CD4-positive, alpha-beta T cell (primary cell): Measurements from ENCODE around the gene URB1. TPM values are rescaled to one million over a fixed set of nuclear protein-coding genes. Genes with fewer than 3 reads are reported as not detected.

Experiments used
- ATAC-seq: fragments of 200-7000 bp; cut with Tn5 transposase; one replicate; pipeline ENCODE4 v1.10.0; 2022; ENCODE audit warnings: mild to moderate bottlenecking; ENCODE audit not compliant: poor library complexity
- CTCF ChIA-PET: fragments of 350-600 bp; sonication (Branson Sonifier 250); formaldehyde crosslinking; loops from one replicate; lab custom pipeline; 2021; ENCODE audit warnings: antibody characterized with exemption, inconsistent platforms; lab: Charles Lee
- POLR2A ChIA-PET: fragments of 350-600 bp; sonication (Branson Sonifier 250); formaldehyde crosslinking; loops from one replicate; lab custom pipeline; 2021; ENCODE audit warnings: antibody characterized with exemption, inconsistent platforms; lab: Charles Lee
- DNase-seq, 14 experiments: peaks; one replicate each; pipeline ENCODE4 v3.0.0-alpha.2; 2013 to 2020; ENCODE audit warnings: mixed read lengths in 2 of 14
- H3K27ac ChIP-seq, 2 donors: one replicate each; pipeline versions ENCODE4 v1.5.1 to v1.7.0; 2013; ENCODE audit warnings: low read length in 2 of 2, low read depth in 1 of 2, mild to moderate bottlenecking in 1 of 2
- H3K27me3 ChIP-seq, 2 experiments: 1 replicate in 1 of 2; 2 replicates in 1 of 2; pipeline versions ENCODE4 v1.6.1 to v1.7.0; 2013; ENCODE audit warnings: low read length in 2 of 2, control low read depth in 1 of 2, mild to moderate bottlenecking in 1 of 2, moderate library complexity in 1 of 2; ENCODE audit not compliant: insufficient read depth in 2 of 2, control insufficient read depth in 1 of 2
- H3K36me3 ChIP-seq: one replicate; pipeline ENCODE4 v1.6.1; 2013; ENCODE audit warnings: low read length, control low read depth; ENCODE audit not compliant: insufficient read depth
- H3K4me1 ChIP-seq: one replicate; pipeline ENCODE4 v1.6.1; 2013; ENCODE audit warnings: low read length, control low read depth; ENCODE audit not compliant: insufficient read depth
- H3K4me3 ChIP-seq: one replicate; pipeline ENCODE4 v1.5.1; 2013; ENCODE audit warnings: mild to moderate bottlenecking, low read length, moderate library complexity
- H3K9me3 ChIP-seq, 2 experiments: 1 replicate in 1 of 2; 2 replicates in 1 of 2; pipeline versions ENCODE4 v1.6.1 to v1.7.0; 2013; ENCODE audit warnings: low read length in 2 of 2, mild to moderate bottlenecking in 2 of 2, control low read depth in 1 of 2, moderate library complexity in 1 of 2; ENCODE audit not compliant: control insufficient read depth in 1 of 2, insufficient read depth in 1 of 2
- H3K27ac Mint-ChIP-seq: one replicate; pipeline ENCODE4 v1.8.0; 2020; ENCODE audit warnings: mixed read lengths
- H3K27me3 Mint-ChIP-seq: one replicate; pipeline ENCODE4 v1.8.0; 2021; ENCODE audit warnings: mixed read lengths
- H3K36me3 Mint-ChIP-seq: one replicate; pipeline ENCODE4 v1.8.0; 2021; ENCODE audit warnings: low read depth, mixed read lengths
- H3K4me1 Mint-ChIP-seq: one replicate; pipeline ENCODE4 v1.8.0; 2021; ENCODE audit warnings: low read depth, mixed read lengths
- H3K4me3 Mint-ChIP-seq: one replicate; pipeline ENCODE4 v1.8.0; 2020; ENCODE audit warnings: mild to moderate bottlenecking, mixed read lengths
- H3K9me3 Mint-ChIP-seq: one replicate; pipeline ENCODE4 v1.8.0; 2020; ENCODE audit warnings: mixed read lengths
- CTCF ChIP-seq: fragments of 200-600 bp; IDR thresholded peaks from one replicate; pipeline ENCODE4 v1.8.0; 2022; ENCODE audit warnings: antibody characterized with exemption, mild to moderate bottlenecking
- intact Hi-C, 2 experiments: fragments of 100-400 bp; cut with DNase I in 1 of 2; cut with micrococcal nuclease in 1 of 2; formaldehyde crosslinking; loops; one replicate each; pipeline versions ENCODE4 v1.15.1 to v1.9.0; 2023 to 2025; cut with DNase I, micrococcal nuclease
- total RNA-seq, 174 experiments: library from RNA in 2 of 174; stranded (reverse) in 2 of 174; gene quantifications; one replicate each; pipeline ENCODE4 v1.2.3 and lab custom pipeline; 2021 to 2026

URB1 gene
- total RNA-seq, 2 experiments from 2014 or later, result 5.4 to 5.7 TPM

DNA sequence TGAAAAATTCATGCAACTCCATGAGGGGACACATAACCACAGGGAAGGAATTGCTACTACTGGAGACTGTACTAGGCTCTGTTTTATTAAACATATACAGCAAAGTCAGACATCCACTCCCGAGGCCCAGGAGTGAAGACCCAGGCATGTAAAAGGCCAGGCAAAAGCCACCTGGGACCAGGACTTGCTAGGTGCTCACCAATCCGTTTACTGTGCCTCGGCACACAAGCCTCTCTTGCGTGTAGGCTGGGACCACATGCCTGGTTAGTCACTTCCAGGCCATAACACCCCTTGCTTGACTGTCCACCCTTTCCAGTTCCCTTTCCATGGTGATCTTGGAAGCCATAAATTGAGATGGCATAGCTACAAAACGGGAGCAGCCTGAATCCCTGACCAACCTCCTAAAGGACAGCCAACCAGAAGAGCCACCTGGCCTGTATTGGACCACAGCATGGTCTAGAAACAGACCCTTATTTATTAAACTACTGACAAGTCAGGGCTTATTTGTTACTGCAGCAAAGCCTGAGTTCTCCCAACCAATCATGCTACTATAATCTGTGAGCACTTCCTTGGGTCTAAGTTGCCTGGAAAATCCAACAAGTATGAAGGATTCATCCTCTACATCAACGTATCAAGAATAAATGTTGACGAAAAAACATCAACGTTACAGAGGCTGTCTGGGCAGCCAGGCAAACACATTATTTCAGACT is 39.7 kb downstream of the URB1 start:
- no peak overlapping the region for H3K4me3 Mint-ChIP-seq
- TF ChIP-seq CTCF, result no peak
- H3K36me3 Mint-ChIP-seq, result peaks cover 96% of the 10 kb centered on the region
- H3K27me3 Mint-ChIP-seq, result no peaks in the 10 kb centered on the region
- POLR2A ChIA-PET, result no interaction called here
- Histone ChIP-seq H3K4me3 (no peak overlapping the region), H3K9me3 (no peaks in the 10 kb centered on the region), H3K27ac (no peak overlapping the region), H3K4me1 (no peaks in the 10 kb centered on the region), H3K36me3 (peaks cover 96% of the 10 kb centered on the region), H3K27me3 (no peaks in the 10 kb centered on the region)
- CTCF ChIA-PET, result no interaction called here
- DNase-seq, result no peak
- H3K9me3 Mint-ChIP-seq, result no peaks in the 10 kb centered on the region
- intact Hi-C loops, result no loop called here
- no peak for ATAC-seq
- no peak overlapping the region for H3K27ac Mint-ChIP-seq
- no peaks in the 10 kb centered on the region for H3K4me1 Mint-ChIP-seq

DNA sequence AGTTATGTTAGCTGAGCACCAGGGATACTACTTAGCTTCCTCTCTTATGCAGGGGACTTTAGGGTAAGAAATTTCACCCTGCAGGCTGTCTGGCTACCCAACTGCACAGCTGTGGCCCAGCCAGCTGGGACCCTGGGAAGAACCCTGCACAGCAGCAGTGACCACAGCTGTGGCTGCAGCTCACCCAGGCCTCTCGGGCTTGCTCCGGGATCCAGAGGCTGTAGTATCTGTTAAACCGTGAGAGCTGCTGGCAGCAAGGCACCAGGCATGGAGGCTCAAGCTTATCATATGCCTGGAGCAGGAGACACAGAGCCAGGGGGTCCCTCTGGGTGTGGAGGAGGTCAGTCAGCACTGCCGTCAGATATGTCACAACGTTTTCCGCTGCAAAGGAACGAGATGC is 40.3 kb downstream of the URB1 start:
- H3K4me3 Mint-ChIP-seq, result no peak overlapping the region
- H3K4me1 Mint-ChIP-seq, result no peaks in the 10 kb centered on the region
- Histone ChIP-seq H3K4me1 (no peaks in the 10 kb centered on the region), H3K9me3 (peaks cover 0 to 4% of the 10 kb centered on the region in 2 experiments), H3K4me3 (no peak overlapping the region), H3K27ac (no peak overlapping the region), H3K36me3 (peaks cover 98% of the 10 kb centered on the region), H3K27me3 (no peaks in the 10 kb centered on the region)
- POLR2A ChIA-PET, result no interaction called here
- TF ChIP-seq CTCF, result no peak
- intact Hi-C loops, result no loop called here
- CTCF ChIA-PET, result no interaction called here
- H3K27ac Mint-ChIP-seq, result no peak overlapping the region
- no peak for DNase-seq
- no peak for ATAC-seq
- peaks cover 98% of the 10 kb centered on the region for H3K36me3 Mint-ChIP-seq
- H3K9me3 Mint-ChIP-seq, result no peaks in the 10 kb centered on the region
- H3K27me3 Mint-ChIP-seq, result no peaks in the 10 kb centered on the region

- Mint-ChIP-seq H3K4me3 (no peak overlapping the region), H3K27ac (no peak overlapping the region), H3K4me1 (no peaks in the 10 kb centered on the region), H3K36me3 (peaks cover 97% of the 10 kb centered on the region), H3K9me3 (no peaks in the 10 kb centered on the region), H3K27me3 (no peaks in the 10 kb centered on the region)
- TF ChIP-seq CTCF, result no peak
- ChIA-PET CTCF (no interaction called here), POLR2A (no interaction called here)
- Histone ChIP-seq H3K4me3 (no peak overlapping the region), H3K36me3 (peaks cover 98% of the 10 kb centered on the region), H3K27me3 (no peaks in the 10 kb centered on the region), H3K9me3 (peaks cover 0 to 14% of the 10 kb centered on the region in 2 experiments), H3K4me1 (no peaks in the 10 kb centered on the region), H3K27ac (no peak overlapping the region)
- intact Hi-C loops, result no loop called here
- ATAC-seq, result no peak
- DNase-seq, result no peak
Measured at GRCh38 chr21:32351428-32351827, 41.4 kb downstream of the URB1 start.
